HS-27A (cell line): ENCODE measurements around the gene CEND1.

ENCODE experiments used
- DNase-seq: peaks from one replicate; pipeline ENCODE4 v3.0.0-alpha.2; 2012; ENCODE audit warnings: low read depth, missing footprints

Gene CEND1

GRCh38 chr11:827146-827896, 37.4 kb upstream of the CEND1 start:
- DNase-seq: no peak

GRCh38 chr11:826836-827145, 36.9 kb upstream of the CEND1 start:
- no peak for DNase-seq

- DNase-seq: no peak
Observed at GRCh38 chr11:826227-826621, 36.3 kb upstream of the CEND1 start.

- DNase-seq: no peak
Observed at GRCh38 chr11:825366-826226, 35.7 kb upstream of the CEND1 start.

GRCh38 chr11:824942-825341, 35.1 kb upstream of the CEND1 start:
- no peak for DNase-seq

GRCh38 chr11:824292-824880, 34.5 kb upstream of the CEND1 start:
- DNase-seq: no peak

- no peak for DNase-seq
Observed at GRCh38 chr11:823441-824291, 33.8 kb upstream of the CEND1 start.

- DNase-seq: no peak
Observed at GRCh38 chr11:821512-822371, 31.9 kb upstream of the CEND1 start.

- no peak for DNase-seq
Observed at GRCh38 chr11:820655-821511, 31.0 kb upstream of the CEND1 start.

- DNase-seq: no peak
Observed at GRCh38 chr11:819943-820649, 30.2 kb upstream of the CEND1 start.

- no peak for DNase-seq
Observed at GRCh38 chr11:819129-819931, 29.4 kb upstream of the CEND1 start.

- DNase-seq: no peak
Observed at GRCh38 chr11:818396-819128, 28.7 kb upstream of the CEND1 start, which contains the start of gene PNPLA2. Gene PNPLA2, plus strand, starts transcription at chr11:818914. Its CDS starts 805 bp downstream, at chr11:819719.

- DNase-seq: no peak
Observed at GRCh38 chr11:816433-816779, 26.5 kb upstream of the CEND1 start.

GRCh38 chr11:815675-816432, 26.0 kb upstream of the CEND1 start:
- DNase-seq: no peak

- no peak for DNase-seq
Observed at GRCh38 chr11:813456-814096, 23.7 kb upstream of the CEND1 start.

GRCh38 chr11:813072-813455, 23.2 kb upstream of the CEND1 start:
- DNase-seq: no peak

- DNase-seq: no peak
Observed at GRCh38 chr11:812390-812789, 22.5 kb upstream of the CEND1 start.
